ENCODE data around the gene PPP1R11. TPM values are rescaled to one million over a fixed set of nuclear protein-coding genes. Genes with fewer than 3 reads are reported as not detected.

PPP1R11 gene
- total and polyA plus RNA-seq, 2 of the 13 experiments (the other 11 are each of a cell fraction or from before 2014, with no cell fraction given), result 32.1 to 58.9 TPM

DNA sequence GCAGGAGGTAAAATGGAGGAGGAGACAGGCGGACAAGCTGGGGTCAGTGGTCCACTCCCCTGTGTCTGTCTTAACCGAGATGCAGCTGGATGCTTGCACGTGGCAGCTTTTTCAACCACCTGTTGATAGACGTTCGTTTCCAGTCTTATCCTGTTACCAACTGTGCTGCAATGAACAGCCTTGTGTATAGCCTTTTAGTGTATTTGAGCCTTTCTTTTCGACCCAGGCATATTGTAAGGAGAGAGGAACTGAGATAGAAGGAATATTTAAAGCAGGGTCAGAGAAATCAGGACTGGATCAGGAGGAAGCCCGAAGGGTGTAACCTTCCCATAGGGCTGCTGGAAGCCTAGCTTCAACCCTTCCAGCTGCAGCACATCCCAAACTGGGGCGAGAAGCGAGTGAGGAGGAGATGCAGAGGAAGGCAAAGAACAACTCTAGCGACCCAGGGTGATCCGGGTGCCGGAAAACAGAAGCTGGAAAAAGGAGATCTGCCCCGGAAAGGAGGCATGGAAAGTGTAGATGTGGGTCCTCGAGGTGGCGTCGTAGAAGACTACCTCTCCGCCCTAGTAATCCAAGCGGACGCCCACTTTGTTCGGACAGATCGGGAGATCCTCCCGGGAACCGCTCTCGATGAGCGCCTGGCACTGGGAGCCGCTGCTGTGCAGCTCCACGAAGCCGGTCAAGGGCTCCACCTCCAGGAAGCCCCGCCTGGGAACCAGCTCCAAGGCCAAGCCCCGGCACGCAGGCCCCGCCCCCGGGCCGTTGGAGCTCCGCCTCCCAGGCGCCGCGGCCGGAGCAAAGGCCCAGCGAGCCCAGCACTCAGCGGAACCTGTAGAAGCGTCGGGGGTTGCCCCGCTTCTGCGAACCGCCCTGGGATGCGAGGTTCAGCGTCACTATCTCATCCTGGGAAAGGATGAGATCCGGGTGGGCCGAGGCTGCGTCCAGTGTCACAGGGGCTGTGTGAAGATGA lies 34.7 kb downstream of the PPP1R11 start (continued):
- TF ChIP-seq SOX6 (IDR thresholded peaks at IDR 0.05) (no peak), SOX6 (CRISPR knock-in tag; IDR thresholded peaks at IDR 0.05) (peak; percentile 81), CBX1 (IDR thresholded peaks at IDR 0.05; ENCODE audit: low read depth) (peak; percentile 52), ZNF782 (CRISPR knock-in tag; IDR thresholded peaks at IDR 0.05; ENCODE audit: borderline replicate concordance) (no peak), TBP (CRISPR knock-in tag; IDR thresholded peaks at IDR 0.05) (no peak), NCOA2 (CRISPR knock-in tag; IDR thresholded peaks at IDR 0.05) (peak; percentile 58), ARNT (IDR thresholded peaks at IDR 0.05) (no peak), ZNF562 (CRISPR knock-in tag; IDR thresholded peaks at IDR 0.05; ENCODE audit: borderline replicate concordance) (no peak), MZF1 (CRISPR knock-in tag; IDR thresholded peaks at IDR 0.05; ENCODE audit: borderline replicate concordance) (0 out of 2 replicates have a peak, but pooled peaks have one; percentile 50), STAG1 (CRISPR knock-in tag; IDR thresholded peaks at IDR 0.05) (peak; percentile 37; the same call in 1 of the 2 replicates), POGZ (CRISPR knock-in tag; IDR thresholded peaks at IDR 0.05) (peak; percentile 49; the same call in 1 of the 2 replicates), ZFP62 (CRISPR knock-in tag; IDR thresholded peaks at IDR 0.05) (no peak), ETV6 (CRISPR knock-in tag; conservative IDR thresholded peaks at IDR 0.05) (no peak; the same call in 1 of the 2 replicates), ZNF251 (CRISPR knock-in tag; IDR thresholded peaks at IDR 0.05) (no peak), HNRNPH1 (optimal IDR thresholded peaks at IDR 0.05; ENCODE audit: low read depth, low read length) (no peak), PHF20 (CRISPR knock-in tag; IDR thresholded peaks at IDR 0.05) (peak; percentile 55), ZNF235 (CRISPR knock-in tag; IDR thresholded peaks at IDR 0.05; ENCODE audit: borderline replicate concordance) (peak; percentile 96; the same call in 1 of the 2 replicates)
- TF ChIP-seq, protein P1, sequence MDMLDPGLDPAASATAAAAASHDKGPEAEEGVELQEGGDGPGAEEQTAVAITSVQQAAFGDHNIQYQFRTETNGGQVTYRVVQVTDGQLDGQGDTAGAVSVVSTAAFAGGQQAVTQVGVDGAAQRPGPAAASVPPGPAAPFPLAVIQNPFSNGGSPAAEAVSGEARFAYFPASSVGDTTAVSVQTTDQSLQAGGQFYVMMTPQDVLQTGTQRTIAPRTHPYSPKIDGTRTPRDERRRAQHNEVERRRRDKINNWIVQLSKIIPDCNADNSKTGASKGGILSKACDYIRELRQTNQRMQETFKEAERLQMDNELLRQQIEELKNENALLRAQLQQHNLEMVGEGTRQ (IDR thresholded peaks at IDR 0.05; ENCODE audit: low read depth, low read length), result no peak
- TF ChIP-seq, protein P1 (CRISPR knock-in tag; IDR thresholded peaks at IDR 0.05; ENCODE audit: borderline replicate concordance), result no peak
- TF ChIP-seq, protein P2, sequence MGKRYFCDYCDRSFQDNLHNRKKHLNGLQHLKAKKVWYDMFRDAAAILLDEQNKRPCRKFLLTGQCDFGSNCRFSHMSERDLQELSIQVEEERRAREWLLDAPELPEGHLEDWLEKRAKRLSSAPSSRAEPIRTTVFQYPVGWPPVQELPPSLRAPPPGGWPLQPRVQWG (CRISPR knock-in tag; IDR thresholded peaks at IDR 0.05; ENCODE audit: borderline replicate concordance, low read depth), result no peak
- TF ChIP-seq, protein P3, sequence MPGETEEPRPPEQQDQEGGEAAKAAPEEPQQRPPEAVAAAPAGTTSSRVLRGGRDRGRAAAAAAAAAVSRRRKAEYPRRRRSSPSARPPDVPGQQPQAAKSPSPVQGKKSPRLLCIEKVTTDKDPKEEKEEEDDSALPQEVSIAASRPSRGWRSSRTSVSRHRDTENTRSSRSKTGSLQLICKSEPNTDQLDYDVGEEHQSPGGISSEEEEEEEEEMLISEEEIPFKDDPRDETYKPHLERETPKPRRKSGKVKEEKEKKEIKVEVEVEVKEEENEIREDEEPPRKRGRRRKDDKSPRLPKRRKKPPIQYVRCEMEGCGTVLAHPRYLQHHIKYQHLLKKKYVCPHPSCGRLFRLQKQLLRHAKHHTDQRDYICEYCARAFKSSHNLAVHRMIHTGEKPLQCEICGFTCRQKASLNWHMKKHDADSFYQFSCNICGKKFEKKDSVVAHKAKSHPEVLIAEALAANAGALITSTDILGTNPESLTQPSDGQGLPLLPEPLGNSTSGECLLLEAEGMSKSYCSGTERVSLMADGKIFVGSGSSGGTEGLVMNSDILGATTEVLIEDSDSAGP (CRISPR knock-in tag; IDR thresholded peaks at IDR 0.05; ENCODE audit: borderline replicate concordance), result peak; percentile 84
- TF ChIP-seq, protein P4, sequence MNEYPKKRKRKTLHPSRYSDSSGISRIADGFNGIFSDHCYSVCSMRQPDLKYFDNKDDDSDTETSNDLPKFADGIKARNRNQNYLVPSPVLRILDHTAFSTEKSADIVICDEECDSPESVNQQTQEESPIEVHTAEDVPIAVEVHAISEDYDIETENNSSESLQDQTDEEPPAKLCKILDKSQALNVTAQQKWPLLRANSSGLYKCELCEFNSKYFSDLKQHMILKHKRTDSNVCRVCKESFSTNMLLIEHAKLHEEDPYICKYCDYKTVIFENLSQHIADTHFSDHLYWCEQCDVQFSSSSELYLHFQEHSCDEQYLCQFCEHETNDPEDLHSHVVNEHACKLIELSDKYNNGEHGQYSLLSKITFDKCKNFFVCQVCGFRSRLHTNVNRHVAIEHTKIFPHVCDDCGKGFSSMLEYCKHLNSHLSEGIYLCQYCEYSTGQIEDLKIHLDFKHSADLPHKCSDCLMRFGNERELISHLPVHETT (CRISPR knock-in tag; conservative IDR thresholded peaks at IDR 0.05), result peak; percentile 40; the same call in 1 of the 2 replicates
- TF ChIP-seq, protein P5, sequence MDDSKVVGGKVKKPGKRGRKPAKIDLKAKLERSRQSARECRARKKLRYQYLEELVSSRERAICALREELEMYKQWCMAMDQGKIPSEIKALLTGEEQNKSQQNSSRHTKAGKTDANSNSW (CRISPR knock-in tag; IDR thresholded peaks at IDR 0.05; ENCODE audit: borderline replicate concordance), result no peak; the same call in 1 of the 2 replicates
- TF ChIP-seq, protein P6, sequence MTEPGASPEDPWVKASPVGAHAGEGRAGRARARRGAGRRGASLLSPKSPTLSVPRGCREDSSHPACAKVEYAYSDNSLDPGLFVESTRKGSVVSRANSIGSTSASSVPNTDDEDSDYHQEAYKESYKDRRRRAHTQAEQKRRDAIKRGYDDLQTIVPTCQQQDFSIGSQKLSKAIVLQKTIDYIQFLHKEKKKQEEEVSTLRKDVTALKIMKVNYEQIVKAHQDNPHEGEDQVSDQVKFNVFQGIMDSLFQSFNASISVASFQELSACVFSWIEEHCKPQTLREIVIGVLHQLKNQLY (CRISPR knock-in tag; IDR thresholded peaks at IDR 0.05), result no peak; the same call in 1 of the 2 replicates
